ENCODE data around the gene TMEM123. TPM values are rescaled to one million over a fixed set of nuclear protein-coding genes. Genes with fewer than 3 reads are reported as not detected.

TMEM123 gene
- total and polyA plus RNA-seq, 2 of the 8 experiments (the other 6 are each of a cell fraction or from before 2014, with no cell fraction given), result 75.5 to 80.1 TPM

- TF ChIP-seq EGR1 (IDR thresholded peaks at IDR 0.05; ENCODE audit: borderline replicate concordance, low read depth, low read length) (no peak), TBP (IDR thresholded peaks at IDR 0.05; ENCODE audit: low read depth, low read length) (no peak), SIN3A (conservative IDR thresholded peaks at IDR 0.05 in 1 of 2, IDR thresholded peaks at IDR 0.05 in 1 of 2; ENCODE audit: low read depth in 1 of 2, low read length in 2 of 2) (no peak), RNF2 (IDR thresholded peaks at IDR 0.05; ENCODE audit: borderline replicate concordance, low read depth, low read length, missing control alignments, poor library complexity, severe bottlenecking) (no peak)
These were observed 13.1 kb upstream of the TMEM123 start (continued) for GRCh38 chr11:102465696-102466095.
